Colonic mucosa (tissue), 4 donors: ENCODE results near the gene HOXC9. TPM values are rescaled to one million over a fixed set of nuclear protein-coding genes. Genes with fewer than 3 reads are reported as not detected.

Source experiments
- DNase-seq: peaks from one replicate; pipeline ENCODE4 v3.0.0-alpha.2; 2020
- H3K27ac ChIP-seq: fragments of 200-600 bp; one replicate; pipeline ENCODE4 v1.8.0; 2021
- H3K27me3 ChIP-seq: fragments of 200-600 bp; one replicate; pipeline ENCODE4 v1.8.0; 2021
- H3K36me3 ChIP-seq: fragments of 200-600 bp; one replicate; pipeline ENCODE4 v1.8.0; 2021
- H3K4me1 ChIP-seq: fragments of 200-600 bp; one replicate; pipeline ENCODE4 v1.8.0; 2021; ENCODE audit warnings: mild to moderate bottlenecking
- H3K4me3 ChIP-seq: fragments of 200-600 bp; one replicate; pipeline ENCODE4 v1.8.0; 2021
- H3K9ac ChIP-seq, 2 donors: one replicate each; pipeline ENCODE4 v1.7.0; 2013; ENCODE audit warnings: control low read depth in 2 of 2, low read depth in 2 of 2, low read length in 2 of 2
- H3K9me3 ChIP-seq: fragments of 200-600 bp; one replicate; pipeline ENCODE4 v1.8.0; 2021
- CTCF ChIP-seq: fragments of 200-600 bp; IDR thresholded peaks from one replicate; pipeline ENCODE4 v1.8.0; 2022; ENCODE audit warnings: antibody characterized with exemption, mild to moderate bottlenecking
- intact Hi-C: fragments of 100-400 bp; cut with DNase I; formaldehyde crosslinking; loops from one replicate; pipeline ENCODE4 v1.14.1; 2022
- total RNA-seq, 2 donors: library from RNA; stranded (reverse); fragmentation: NEBNext Ultra II Directional in 1 of 2; extraction: Animal tissue kit (Norgen Biotek cat#: 25700) in 1 of 2; gene quantifications; one replicate each; pipeline ENCODE4 v1.2.1, GENCODE V29; 2021
- donor health status: healthy.
- donor health status: DM: no; HTN: no; CAD: no.
- donor health status: DM: no; HTN: no; CAD: no.

HOXC9 gene
- total RNA-seq, 2 donors from 2014 or later: not detected

DNA sequence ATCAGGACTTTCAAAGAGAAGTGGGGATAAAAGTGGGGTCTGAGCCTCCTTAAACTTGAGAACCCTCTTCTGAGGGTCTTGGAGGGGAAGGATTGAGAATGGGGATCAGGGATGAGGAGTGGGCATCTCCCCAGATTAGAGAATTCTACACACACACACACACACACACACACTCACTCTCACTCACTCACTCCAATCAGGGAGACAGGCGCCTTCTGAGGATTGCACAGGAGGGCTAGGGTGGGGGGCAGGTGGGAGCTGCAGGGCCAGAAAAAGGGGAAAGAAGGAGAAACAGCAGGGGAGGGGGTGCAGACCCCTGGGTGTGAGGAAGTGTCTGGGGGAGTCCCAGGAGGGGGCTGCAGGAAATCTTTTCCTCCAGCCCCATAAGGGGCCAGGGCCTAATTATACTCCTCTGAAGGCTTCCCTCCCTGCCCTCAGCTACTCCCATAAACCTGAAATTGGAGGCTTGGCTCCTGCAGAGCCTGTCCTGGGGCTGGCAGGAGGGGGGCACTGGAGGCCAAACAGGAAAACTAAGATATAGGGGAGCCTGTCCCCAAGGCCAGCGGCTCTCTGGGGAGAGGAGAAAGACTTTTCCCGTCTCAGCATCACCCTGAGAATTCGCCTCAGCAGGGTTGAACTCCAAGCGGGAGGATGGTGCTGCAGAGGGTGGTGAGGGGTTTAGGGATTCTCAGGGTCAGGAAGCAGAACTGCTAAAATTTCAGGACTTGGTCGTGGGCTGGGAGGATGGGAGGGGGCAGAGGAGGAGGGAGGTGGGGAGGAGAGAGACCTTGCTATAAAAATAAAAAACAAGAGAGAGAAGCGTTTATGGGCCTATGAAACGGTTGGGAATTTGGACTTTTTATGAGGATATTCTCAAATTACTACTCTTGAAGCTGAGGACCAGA lies 1.6 kb downstream of the HOXC9 start:
- intact Hi-C loops: loop anchor here (10.0 kb wide), 1 partner anchor 353 kb away; no protein-coding TSS in a partner anchor
- TF ChIP-seq CTCF: no peak
- Histone ChIP-seq H3K27me3 (peaks cover 100% of the 10 kb centered on the region), H3K27ac (no peak overlapping the region), H3K36me3 (no peaks in the 10 kb centered on the region), H3K4me3 (no peak overlapping the region), H3K9me3 (no peaks in the 10 kb centered on the region), H3K4me1 (peaks cover 7% of the 10 kb centered on the region), H3K9ac (no peak overlapping the region)
- DNase-seq: no peak

- Histone ChIP-seq H3K27me3 (peaks cover 100% of the 10 kb centered on the region), H3K9me3 (no peaks in the 10 kb centered on the region), H3K4me1 (peaks cover 7% of the 10 kb centered on the region), H3K36me3 (no peaks in the 10 kb centered on the region), H3K27ac (no peak overlapping the region), H3K4me3 (no peak overlapping the region), H3K9ac (no peak overlapping the region)
- no peak for TF ChIP-seq CTCF
- DNase-seq: no peak
- intact Hi-C loops: loop anchor here (10.0 kb wide), 1 partner anchor 352 kb away; no protein-coding TSS in a partner anchor
These were observed 2.4 kb downstream of the HOXC9 start for GRCh38 chr12:54002278-54002914.

DNA sequence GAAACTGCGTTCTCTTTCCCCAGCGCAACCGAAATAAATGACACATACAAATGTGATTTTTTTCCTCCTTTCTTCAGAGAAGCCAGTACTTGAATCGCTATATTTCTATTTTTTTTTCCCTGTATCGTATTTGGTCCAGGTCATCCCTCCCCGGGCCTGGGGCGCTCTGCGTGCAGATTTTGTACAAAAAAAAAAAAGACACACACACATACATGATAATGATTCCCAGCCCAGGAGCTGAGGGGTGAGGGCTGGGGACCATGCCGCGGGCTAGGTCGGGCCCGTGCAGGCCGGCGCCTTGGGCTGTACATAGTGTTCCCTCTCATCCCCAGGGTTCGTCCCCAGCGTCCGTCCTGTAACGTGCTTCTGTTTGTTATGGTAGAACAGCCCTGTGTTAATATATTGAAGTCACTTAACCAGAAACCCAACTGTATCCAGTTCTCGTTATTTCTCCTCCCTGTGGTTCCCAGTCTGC lies 3.0 kb downstream of the HOXC9 start:
- TF ChIP-seq CTCF: no peak
- Histone ChIP-seq H3K9ac (no peak overlapping the region), H3K36me3 (no peaks in the 10 kb centered on the region), H3K4me1 (peaks cover 7% of the 10 kb centered on the region), H3K27me3 (peaks cover 100% of the 10 kb centered on the region), H3K9me3 (no peaks in the 10 kb centered on the region), H3K4me3 (no peak overlapping the region), H3K27ac (no peak overlapping the region)
- no peak for DNase-seq
- intact Hi-C loops: loop anchor here (10.0 kb wide), 1 partner anchor 352 kb away; no protein-coding TSS in a partner anchor

DNA sequence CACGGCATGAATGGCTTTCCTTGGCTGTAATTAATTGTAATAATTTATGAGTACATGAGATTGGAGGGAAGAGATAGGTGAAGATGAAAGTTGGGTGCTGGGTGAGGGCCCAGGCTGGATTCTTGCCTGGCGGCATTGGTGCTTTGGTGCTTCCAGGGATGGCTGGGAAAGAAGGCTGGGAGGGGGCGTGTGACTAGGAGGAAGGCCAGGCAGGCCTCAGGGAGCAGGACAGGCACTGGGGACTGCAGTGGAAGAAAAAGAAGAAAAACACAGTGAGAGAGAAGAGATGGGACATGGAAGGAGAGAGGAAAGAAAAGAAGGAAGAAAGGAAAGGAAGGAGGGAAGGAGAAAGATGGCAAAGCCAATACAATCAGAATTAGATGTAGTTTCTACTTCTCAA lies 3.7 kb downstream of the HOXC9 start:
- DNase-seq: no peak
- intact Hi-C loops: loop anchor here (10.0 kb wide), 1 partner anchor 351 kb away; no protein-coding TSS in a partner anchor
- no peak overlapping the region for H3K9ac ChIP-seq
- H3K36me3 ChIP-seq: no peaks in the 10 kb centered on the region
- peaks cover 99% of the 10 kb centered on the region for H3K27me3 ChIP-seq
- TF ChIP-seq CTCF: no peak
- H3K9me3 ChIP-seq: no peaks in the 10 kb centered on the region
- peaks cover 7% of the 10 kb centered on the region for H3K4me1 ChIP-seq
- no peak overlapping the region for H3K27ac ChIP-seq
- H3K4me3 ChIP-seq: no peak overlapping the region

DNA sequence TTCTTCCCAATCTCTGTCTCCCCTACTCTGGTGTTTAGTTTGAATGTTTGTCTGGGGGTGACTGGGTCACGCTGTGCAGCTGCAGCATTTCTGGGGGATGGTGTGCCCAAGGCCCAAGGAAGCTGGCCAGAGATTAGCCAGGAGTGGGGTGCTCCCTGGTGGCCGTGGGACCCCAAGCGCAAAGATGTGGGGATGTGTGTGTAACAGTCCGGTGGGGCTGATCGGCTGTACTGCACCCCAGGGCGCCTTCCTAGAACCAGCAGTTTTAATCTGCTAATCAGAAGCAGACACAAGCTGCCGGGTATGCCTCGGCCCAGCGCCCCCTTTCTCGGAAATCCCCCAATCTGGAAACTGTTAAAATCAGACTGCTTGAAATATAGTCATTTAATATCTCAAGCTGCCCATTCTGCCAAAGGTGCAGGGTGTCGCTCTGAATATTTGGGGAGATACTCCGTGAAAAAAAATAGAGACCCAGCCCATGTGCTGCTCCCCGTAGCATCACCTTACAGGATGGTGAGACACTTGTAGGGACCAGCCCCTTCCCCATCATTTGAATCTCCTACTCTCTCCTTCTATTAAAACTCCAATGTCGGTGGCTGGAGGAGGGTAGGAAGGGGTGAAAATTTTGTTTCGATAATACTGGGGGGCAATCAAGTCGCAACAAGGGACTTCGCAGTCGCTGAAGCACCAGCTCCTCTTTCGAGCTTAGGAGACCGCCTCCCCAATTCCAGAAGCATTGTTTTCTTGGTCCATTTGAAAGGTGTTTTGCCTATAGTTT lies 4.3 kb downstream of the HOXC9 start:
- no peak overlapping the region for H3K4me3 ChIP-seq
- H3K4me1 ChIP-seq: peaks cover 7% of the 10 kb centered on the region
- no peak overlapping the region for H3K27ac ChIP-seq
- H3K9me3 ChIP-seq: no peaks in the 10 kb centered on the region
- intact Hi-C loops: loop anchor here (10.0 kb wide), 1 partner anchor 351 kb away; no protein-coding TSS in a partner anchor
- no peak for TF ChIP-seq CTCF
- DNase-seq: no peak
- H3K27me3 ChIP-seq: peaks cover 96% of the 10 kb centered on the region
- H3K36me3 ChIP-seq: no peaks in the 10 kb centered on the region
- H3K9ac ChIP-seq: no peak overlapping the region
